Mesenteric fat pad (tissue), 1 donor: Measurements from ENCODE around the gene CADM1. TPM values are rescaled to one million over a fixed set of nuclear protein-coding genes. Genes with fewer than 3 reads are reported as not detected.

Experiments
- DNase-seq: peaks from one replicate; pipeline ENCODE4 v3.0.0-alpha.2; 2020; ENCODE audit warnings: low spot score
- long read RNA-seq: library from polyadenylated mRNA; unstranded; transcript quantifications from one replicate; pipeline ENCODE4 v2.0.0, GENCODE V29; 2020
- total RNA-seq: library from RNA; stranded (reverse); fragmentation: NEBNext Ultra II Directional; extraction: Animal tissue kit (Norgen Biotek cat#: 25700); gene quantifications from one replicate; pipeline ENCODE4 v1.2.1, GENCODE V29; 2021
- donor health status: DM: yes; HTN: yes; CAD: no.

Gene CADM1
- total RNA-seq, result 14.8 TPM
- long read RNA-seq, partial matches to known transcripts, result 56 of 60 reads
- long read RNA-seq, other reads (novel, unspliced or antisense), result 2 of 60 reads

DNA sequence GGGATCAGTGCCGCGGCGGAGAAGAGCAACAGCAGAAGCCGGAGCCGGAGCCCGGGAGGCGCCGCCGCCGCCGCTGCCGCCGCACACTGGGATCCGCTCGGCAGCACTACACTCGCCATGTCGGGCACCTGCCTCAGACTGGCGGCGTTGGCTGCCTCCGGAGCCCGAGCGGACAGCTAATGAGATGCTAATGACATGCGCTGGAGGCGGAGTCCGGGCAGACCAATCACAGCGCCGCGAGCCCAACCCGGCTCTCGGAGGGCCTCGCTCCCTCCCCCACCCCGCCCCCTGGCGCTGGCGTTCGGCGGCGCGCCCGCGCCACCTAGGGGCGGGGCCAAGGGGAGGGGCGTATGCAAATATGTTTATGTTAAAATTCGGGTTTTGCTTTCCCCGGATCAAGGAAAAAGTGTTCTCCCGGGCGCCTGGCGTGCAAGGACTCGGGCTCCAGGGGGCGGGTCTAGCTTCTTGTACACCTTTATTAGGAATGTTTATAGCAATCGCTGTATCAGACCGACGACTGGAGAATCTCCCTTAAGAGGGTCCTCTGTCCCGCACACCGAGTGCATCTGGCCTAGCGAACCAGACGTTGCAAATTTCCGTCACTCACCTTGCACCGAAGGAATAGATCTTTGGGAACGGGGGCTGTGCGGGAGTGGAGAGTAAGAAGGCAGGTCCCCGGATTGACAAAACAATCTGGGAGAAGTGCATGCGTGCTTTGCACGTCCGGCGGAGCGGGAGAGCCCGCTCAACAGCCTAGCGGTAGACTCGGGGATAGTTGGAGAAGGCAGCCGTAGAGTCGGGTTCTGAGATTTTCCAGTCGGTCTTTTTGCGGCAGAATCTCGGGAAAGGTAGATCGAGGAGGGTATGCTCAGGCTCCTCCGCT is at the start of gene CADM1:
TSS of gene CADM1 (minus strand) at position 140 of the 883 bp plus-strand sequence.
- DNase-seq, result peak; percentile 96

- DNase-seq, result no peak
These were observed 48.7 kb upstream of the CADM1 start for GRCh38 chr11:115552773-115553438.

GRCh38 chr11:115552151-115552772 is 48.0 kb upstream of the CADM1 start:
- DNase-seq, result no peak

GRCh38 chr11:115550291-115551059 is 46.3 kb upstream of the CADM1 start:
- DNase-seq, result no peak

DNA sequence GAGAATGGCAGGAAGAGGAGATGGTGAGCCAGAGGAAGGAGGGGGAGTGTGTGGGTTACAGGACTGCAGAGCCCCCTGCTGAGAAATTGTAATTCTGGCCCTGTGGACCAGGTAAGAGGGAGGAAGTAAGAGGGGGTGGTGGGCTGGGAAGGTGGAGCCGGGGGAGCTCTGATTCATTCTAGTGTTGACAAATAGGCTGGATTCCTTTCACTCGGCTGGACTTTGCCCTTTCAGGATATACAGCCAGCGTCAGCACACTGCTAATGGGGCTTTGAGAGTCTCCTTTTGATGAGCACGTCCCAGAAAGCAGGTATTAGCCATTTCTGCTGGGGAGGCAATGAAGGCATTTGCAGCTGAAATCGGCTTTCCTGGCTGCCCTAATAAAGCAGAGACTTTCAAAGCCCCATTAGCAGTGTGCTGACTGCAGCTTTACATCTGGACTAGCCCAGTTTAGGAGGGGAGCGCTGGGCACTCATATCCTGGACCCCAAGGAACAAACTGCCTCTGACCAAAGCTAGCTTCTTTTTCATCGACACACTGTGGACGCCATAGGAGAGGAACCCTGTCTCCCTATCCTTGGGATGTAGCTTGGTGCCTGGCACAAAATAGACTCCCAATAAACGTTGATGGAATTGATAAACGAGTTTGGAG is 44.8 kb upstream of the CADM1 start:
- no peak for DNase-seq

DNA sequence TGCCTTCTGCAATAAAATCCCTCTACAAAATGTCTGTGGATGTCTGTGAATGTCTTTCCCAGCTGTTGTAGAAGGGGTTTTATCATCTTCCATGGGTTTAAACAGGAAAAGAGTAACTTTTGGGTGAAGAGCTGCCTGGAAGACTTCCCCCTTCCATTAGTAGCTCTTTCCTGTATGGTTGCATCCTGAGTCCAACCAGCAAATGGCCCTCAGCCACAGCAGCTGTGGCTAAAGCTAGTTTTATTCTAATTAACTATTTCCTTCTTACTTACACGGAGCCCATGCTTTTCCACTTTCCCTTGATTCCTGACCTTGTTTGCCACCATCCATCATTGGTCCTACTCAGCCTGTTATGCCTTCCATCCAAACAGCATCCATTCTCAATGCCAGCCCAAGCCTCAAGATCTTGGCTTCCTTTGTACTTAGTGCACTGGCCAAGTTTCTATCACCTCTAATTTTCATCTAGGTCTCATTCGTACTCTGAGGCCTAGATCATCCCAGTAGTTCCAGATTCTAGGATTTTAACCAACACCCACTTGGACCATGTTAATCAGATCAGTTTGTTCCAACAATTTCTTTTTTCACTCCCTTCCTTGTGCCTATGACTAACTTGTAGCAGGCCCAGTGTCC is 41.5 kb upstream of the CADM1 start:
- DNase-seq, result no peak

DNA sequence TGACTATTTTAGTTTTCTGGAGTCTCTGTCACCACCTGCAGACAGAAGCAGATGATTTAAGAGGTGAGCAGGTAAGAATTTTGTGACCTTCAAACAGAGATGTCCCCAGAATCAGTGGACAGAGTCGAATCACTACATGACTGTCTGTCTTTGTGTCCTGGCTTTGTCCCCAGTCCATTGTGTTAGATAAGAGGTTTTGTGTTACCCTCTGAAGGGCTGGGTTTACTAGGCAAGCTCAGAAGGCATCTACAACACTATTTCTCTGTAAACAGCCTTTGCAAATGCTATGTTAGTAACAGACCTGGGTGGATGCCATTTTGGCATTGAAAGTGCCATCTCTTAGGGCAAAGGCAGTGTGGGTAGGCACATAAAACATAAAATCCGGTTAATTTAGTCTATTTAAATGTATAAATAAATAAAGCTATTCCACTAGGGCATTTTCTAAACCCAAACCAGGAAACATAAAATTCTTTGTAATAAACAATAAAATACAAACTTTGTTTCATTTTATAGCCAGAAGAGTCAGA is 40.3 kb upstream of the CADM1 start:
- DNase-seq, result no peak

- no peak for DNase-seq
These were observed 37.3 kb upstream of the CADM1 start for GRCh38 chr11:115541518-115541917.

GRCh38 chr11:115539844-115540243 is 35.6 kb upstream of the CADM1 start:
- no peak for DNase-seq

DNA sequence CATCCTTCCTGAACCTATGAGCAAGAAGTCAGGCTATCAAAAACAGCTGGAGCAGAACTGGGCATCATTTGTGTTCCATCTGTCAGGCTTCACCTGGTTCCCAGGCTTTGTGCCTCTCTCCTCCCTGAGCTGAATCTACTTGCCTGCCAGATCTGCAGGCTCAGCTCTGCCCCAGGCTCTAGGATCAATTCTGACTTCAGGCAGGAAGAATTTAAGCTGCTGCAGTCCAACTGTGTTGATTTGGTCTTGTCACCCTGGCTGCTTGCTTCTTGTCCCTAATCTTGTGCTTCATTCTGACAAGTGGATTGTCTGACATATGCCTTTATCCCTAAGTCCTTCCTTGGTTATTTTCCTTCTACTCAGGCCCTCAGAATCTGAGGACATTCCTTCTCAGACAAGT is 31.6 kb upstream of the CADM1 start:
- no peak for DNase-seq

GRCh38 chr11:115530752-115531151 is 26.5 kb upstream of the CADM1 start:
- no peak for DNase-seq

DNA sequence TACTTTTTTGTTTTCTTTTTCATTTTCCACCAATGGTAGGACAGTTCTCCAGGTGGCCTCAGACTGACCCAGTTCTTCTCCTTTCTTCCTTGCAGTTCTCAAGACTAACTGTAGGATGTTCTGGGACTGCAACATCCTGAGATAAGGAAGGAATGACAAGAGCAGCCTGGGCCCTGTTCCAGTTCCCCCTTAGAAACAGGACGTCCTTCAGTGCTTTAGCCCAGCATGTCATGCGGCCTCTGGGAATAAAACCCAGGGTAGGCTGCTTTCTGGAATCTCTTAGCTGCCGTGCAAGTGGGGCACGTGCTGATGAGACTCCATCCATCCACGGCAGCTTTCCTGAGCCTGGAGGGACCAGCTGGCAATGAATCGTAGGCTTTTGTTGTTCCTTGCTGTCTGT is 24.0 kb upstream of the CADM1 start:
- no peak for DNase-seq

GRCh38 chr11:115527534-115528125 is 23.4 kb upstream of the CADM1 start:
- DNase-seq, result no peak

GRCh38 chr11:115525531-115526006 is 21.4 kb upstream of the CADM1 start:
- no peak for DNase-seq

GRCh38 chr11:115524572-115524971 is 20.4 kb upstream of the CADM1 start:
- DNase-seq, result no peak

DNA sequence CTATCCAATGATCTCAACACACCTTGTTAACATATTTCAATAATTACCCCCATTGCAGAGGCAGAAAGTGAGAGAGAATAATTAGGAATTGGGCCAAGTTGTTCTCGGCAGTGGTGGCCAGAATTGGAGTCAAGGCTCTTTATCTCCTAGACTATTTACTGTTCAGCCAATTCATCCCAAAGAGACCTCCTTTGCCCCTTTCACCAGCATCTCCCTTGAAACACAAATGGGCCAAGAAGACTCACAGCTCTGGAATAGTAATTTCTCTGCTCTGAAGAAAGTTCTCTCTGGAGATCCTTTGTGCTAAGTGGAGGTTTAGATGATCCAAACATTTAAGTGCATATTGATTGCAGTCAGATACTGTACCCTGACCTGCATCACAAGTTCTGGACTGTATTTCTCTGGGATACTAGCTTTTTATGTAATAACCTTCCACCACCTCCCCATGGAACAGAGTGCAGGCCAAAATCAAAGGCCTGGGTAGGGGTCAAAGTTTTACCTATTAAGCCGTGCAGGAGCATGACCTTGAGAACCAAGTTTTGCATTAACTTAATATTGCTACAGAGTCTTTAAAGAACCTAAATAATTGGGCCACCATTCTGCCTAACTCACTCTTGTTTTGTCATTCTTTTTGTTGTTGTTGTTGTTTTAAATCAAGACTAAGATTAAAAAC is 19.6 kb upstream of the CADM1 start:
- DNase-seq, result no peak

DNA sequence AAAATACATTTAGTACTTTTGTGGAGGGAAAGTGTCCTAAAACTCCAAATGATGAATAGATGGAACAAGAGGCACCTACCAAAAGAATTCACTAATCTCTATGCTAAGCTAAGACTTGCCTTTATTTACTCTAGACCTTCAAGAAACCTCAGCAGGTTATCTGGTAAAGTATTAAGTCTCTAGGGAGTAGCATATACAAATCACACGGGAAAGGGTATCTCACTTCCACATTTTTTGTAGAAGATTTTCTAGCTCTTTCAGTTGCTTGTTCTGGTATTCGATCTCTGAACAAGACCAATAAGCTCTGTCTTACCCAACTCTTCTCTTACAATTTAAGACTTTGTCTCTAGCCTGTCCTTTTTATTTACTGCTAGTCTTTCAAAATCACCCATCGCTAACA is 18.1 kb upstream of the CADM1 start:
- DNase-seq, result no peak

DNA sequence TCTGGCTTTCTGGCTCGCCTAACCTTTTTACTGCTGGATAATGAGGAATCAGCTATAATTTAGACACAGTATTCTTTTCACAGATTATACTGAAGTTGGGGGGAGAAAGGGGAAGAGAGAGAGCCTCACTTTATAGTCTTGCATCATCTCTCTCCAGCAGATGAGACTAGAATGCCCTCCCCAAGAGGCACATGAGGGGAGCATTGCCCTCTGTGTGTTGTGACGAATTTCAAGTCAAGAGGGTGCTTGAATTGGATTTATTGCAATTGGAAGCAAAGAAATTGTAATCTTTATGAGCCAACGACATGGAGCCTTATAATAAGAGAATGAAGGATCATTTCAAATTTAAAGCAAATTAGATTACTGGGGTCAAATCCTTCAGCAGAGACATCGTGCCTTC is 17.6 kb upstream of the CADM1 start:
- DNase-seq, result no peak
